Panc1 (cell line): ENCODE results near the gene NHS.

Experiments used
- CTCF ChIP-seq: fragments of 450-650 bp; IDR thresholded peaks from 2 replicates; pipeline ENCODE4 v1.5.1; 2017; ENCODE audit warnings: mild to moderate bottlenecking
- POLR2AphosphoS5 ChIP-seq: IDR thresholded peaks from 2 replicates; pipeline ENCODE4 v1.6.1; 2012; ENCODE audit warnings: mild to moderate bottlenecking, low read depth, low read length, moderate library complexity
- REST ChIP-seq, 2 experiments: IDR thresholded peaks; 2 replicates each; pipeline ENCODE4 v1.6.1; 2011 to 2012; ENCODE audit warnings: low read depth in 2 of 2, control low read depth in 1 of 2, low read length in 1 of 2, mild to moderate bottlenecking in 1 of 2, moderate library complexity in 1 of 2; ENCODE audit not compliant: insufficient read depth in 1 of 2
- SIN3A ChIP-seq: IDR thresholded peaks from 2 replicates; pipeline ENCODE4 v1.6.1; 2012; ENCODE audit warnings: low read depth, mild to moderate bottlenecking, low read length, moderate library complexity, borderline replicate concordance; ENCODE audit not compliant: insufficient read depth
- TCF7L2 ChIP-seq: IDR thresholded peaks from 2 replicates; pipeline ENCODE4 v1.6.1; 2011; ENCODE audit warnings: mild to moderate bottlenecking, low read depth, low read length, inconsistent platforms

- TF ChIP-seq SIN3A (no peak), CTCF (no peak), REST (IDR thresholded peaks at IDR 0.05; ENCODE audit: insufficient read depth in 1 of 2, low read depth in 2 of 2, low read length in 1 of 2) (no peak), TCF7L2 (no peak), POLR2AphosphoS5 (no peak)
Observed at GRCh38 chrX:17591741-17592110, 216.7 kb downstream of the NHS start.
